Ovary (tissue), 9 donors: ENCODE measurements around the gene WBP1L. TPM values are rescaled to one million over a fixed set of nuclear protein-coding genes. Genes with fewer than 3 reads are reported as not detected.

Experiments used
- DNase-seq, 5 donors: peaks; one replicate each; pipeline ENCODE4 v3.0.0-alpha.2; 2019 to 2020
- H3K27ac ChIP-seq, 2 donors: fragments of 200-600 bp; one replicate each; pipeline versions ENCODE4 v1.5.1 to v1.8.0; 2019 to 2022
- H3K27me3 ChIP-seq: fragments of 200-600 bp; one replicate; pipeline ENCODE4 v1.8.0; 2022
- H3K36me3 ChIP-seq: fragments of 200-600 bp; sonication (generic); one replicate; pipeline ENCODE4 v1.5.1; 2019
- H3K4me1 ChIP-seq: one replicate; pipeline ENCODE4 v1.8.1; 2013; ENCODE audit warnings: mild to moderate bottlenecking, moderate library complexity; ENCODE audit not compliant: insufficient read depth
- H3K4me3 ChIP-seq: fragments of 200-600 bp; sonication (generic); one replicate; pipeline ENCODE4 v1.5.1; 2017
- H3K9me3 ChIP-seq, 2 donors: fragments of 200-600 bp in 1 of 2; sonication (generic) in 1 of 2; one replicate each; pipeline versions ENCODE4 v1.5.1 to v1.8.1; 2013 to 2019; ENCODE audit warnings: mild to moderate bottlenecking in 1 of 2, moderate library complexity in 1 of 2
- EP300 ChIP-seq: sonication (generic); formaldehyde crosslinking; IDR thresholded peaks from one replicate; pipeline ENCODE4 v1.6.1; 2017; ENCODE audit warnings: antibody characterized with exemption
- POLR2A ChIP-seq: fragments of 450-650 bp; IDR thresholded peaks from one replicate; pipeline ENCODE4 v1.6.1; 2017; ENCODE audit warnings: antibody characterized with exemption, mild to moderate bottlenecking, moderate library complexity
- WGBS, 3 donors: extraction: QIAGEN DNeasy Blood & Tissue Kit in 1 of 3; methylation state at CpG; one replicate each; pipeline versions ENCODE4 v1.1.5 to v1.1.7; 2013 to 2017; 5-methylcytosine and 5-hydroxymethylcytosine counted together
- intact Hi-C, 4 donors: fragments of 100-400 bp; cut with DNase I; formaldehyde crosslinking; loops; one replicate each; pipeline versions ENCODE4 v1.11.0 to v1.15.1; 2022 to 2023
- polyA plus RNA-seq, 2 donors: library from polyadenylated mRNA; stranded (reverse); fragments of 200-250 nt in 1 of 2; fragments of 350-450 nt in 1 of 2; fragmentation: Illumina TruSeq in 1 of 2; extraction: RNeasy Lipid Tissue Mini Kit (QIAGEN cat#74804) in 1 of 2; gene quantifications; one replicate each; pipeline ENCODE4 v1.2.3, GENCODE V29; 2013 to 2014
- total RNA-seq, 7 donors: library from RNA; depleted of rRNA in 2 of 7; stranded (reverse); fragments of >200 nt in 2 of 7; fragmentation: NEBNext Ultra II Directional in 3 of 7; extraction: Animal tissue kit (Norgen Biotek cat#: 25700) in 3 of 7; gene quantifications; one replicate each; pipeline versions ENCODE4 v1.1.0 to v1.2.4, GENCODE V29; 2016 to 2023
- TF ChIP-seq, protein P1 (sequence below), 3 donors: fragments of 450-650 bp in 2 of 3; fragments of 200-600 bp in 1 of 3; IDR thresholded peaks; one replicate each; pipeline versions ENCODE4 v1.5.1 to v1.8.0; 2016 to 2022; ENCODE audit warnings: antibody characterized with exemption in 3 of 3, mild to moderate bottlenecking in 1 of 3
- donor health status: DM: no; HTN: no; CAD: no; lungs with moderate emphysema.
- donor health status: DM: no; HTN: no; CAD: no.
- donor health status: Bipolar disorder and iron deficiency.
- donor health status: DM: yes; HTN: yes; CAD: no.
- donor health status: DM: no; HTN: no; CAD: no.
- donor health status: DM: yes; HTN: yes; CAD: no.

WBP1L gene
- total and polyA plus RNA-seq, 9 donors: 40.6 to 71.8 (median 51.1) TPM

DNA sequence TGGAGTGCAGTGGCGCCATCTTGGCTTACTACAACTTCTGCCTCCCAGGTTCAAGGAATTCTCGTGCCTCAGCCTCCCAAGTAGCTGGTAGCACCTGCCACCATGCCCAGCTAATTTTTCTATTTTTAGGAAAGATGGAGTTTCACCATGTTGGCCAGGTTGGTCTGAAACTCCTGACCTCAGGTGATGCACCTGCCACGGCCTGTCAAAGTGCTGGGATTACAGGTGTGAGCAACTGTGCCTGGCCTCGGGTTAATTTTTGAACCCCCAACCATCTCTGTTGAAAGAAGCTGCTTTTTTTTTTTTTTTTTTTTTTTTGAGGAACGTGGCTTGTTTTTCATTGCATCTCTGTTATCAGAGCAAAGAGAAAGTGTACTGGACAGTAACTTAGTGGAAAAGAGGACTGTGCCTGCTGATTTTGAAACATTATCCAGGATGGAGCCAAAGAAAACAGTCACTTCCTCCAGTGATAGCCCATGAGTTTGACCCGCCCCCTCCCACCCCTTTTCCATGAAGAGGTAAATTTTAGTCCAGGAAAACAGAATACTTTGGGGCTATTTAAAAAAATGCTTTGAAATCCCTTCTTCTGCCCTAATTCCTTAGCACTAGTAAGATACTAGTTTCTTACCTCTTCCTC lies 38.3 kb downstream of the WBP1L start:
- H3K27me3 ChIP-seq: no peaks in the 10 kb centered on the region
- peak in 2 of 5 donors; percentile 16 to 48 for DNase-seq
- peaks cover 41% of the 10 kb centered on the region for H3K4me1 ChIP-seq
- no peak overlapping the region for H3K4me3 ChIP-seq
- H3K36me3 ChIP-seq: no peaks in the 10 kb centered on the region
- intact Hi-C loops: no loop called here
- no peaks in the 10 kb centered on the region for H3K9me3 ChIP-seq
- TF ChIP-seq, protein P1, sequence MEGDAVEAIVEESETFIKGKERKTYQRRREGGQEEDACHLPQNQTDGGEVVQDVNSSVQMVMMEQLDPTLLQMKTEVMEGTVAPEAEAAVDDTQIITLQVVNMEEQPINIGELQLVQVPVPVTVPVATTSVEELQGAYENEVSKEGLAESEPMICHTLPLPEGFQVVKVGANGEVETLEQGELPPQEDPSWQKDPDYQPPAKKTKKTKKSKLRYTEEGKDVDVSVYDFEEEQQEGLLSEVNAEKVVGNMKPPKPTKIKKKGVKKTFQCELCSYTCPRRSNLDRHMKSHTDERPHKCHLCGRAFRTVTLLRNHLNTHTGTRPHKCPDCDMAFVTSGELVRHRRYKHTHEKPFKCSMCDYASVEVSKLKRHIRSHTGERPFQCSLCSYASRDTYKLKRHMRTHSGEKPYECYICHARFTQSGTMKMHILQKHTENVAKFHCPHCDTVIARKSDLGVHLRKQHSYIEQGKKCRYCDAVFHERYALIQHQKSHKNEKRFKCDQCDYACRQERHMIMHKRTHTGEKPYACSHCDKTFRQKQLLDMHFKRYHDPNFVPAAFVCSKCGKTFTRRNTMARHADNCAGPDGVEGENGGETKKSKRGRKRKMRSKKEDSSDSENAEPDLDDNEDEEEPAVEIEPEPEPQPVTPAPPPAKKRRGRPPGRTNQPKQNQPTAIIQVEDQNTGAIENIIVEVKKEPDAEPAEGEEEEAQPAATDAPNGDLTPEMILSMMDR (IDR thresholded peaks at IDR 0.05): no peak
- TF ChIP-seq EP300: no peak
- TF ChIP-seq POLR2A: no peak
- H3K27ac ChIP-seq: peak overlapping the region; percentile 57 to 89
- WGBS, 3 donors: 29 to 44% (median 31%) methylated on average over 6 of the region's 6 CpGs

DNA sequence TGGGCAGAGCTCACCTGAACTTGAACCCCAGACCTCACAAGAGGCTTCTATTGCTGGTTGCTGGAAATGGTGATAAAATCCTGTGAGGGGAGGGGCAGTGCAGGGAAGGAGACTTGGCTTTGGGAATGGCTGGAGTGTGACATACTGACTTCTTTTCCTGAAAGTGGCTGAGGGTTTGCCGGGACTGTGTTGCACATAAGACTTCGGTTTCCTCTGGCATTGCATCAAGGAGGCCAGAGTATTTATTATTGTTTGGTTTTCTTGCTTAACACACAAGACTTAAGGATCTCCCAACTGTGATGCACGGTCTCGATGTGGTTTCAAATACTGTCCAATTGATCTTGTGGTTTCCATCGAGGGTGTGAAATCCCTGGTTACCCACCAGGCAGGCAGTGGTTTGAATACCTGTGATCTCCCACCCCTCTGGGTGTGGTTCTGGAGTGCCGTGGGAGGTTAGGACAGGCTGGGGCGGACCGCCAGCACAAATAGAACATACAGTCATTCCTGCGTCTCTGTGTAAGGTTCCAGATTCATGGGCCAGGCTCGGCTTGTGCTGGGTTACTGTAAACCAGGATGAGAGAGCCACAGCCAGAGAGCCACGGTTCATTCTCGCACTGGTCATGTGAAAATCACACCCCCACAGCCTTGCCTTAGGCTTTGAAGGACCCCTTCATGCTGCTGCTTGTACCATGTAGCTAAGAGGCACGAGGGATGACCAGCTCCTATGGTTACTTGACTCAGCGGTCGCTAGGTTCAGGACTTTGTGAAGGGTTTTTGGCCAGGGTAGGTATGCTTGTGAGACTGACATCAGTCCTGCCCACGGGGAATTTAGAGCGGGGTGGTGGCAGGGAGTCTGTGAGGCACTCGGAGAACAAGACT lies 39.2 kb downstream of the WBP1L start:
- Histone ChIP-seq H3K27me3 (no peaks in the 10 kb centered on the region), H3K4me1 (peaks cover 36% of the 10 kb centered on the region), H3K27ac (peak overlapping the region; percentile 57 to 89), H3K9me3 (no peaks in the 10 kb centered on the region), H3K4me3 (peak overlapping the region; percentile 4), H3K36me3 (no peaks in the 10 kb centered on the region)
- TF ChIP-seq, protein P1 (IDR thresholded peaks at IDR 0.05): no peak
- no peak for TF ChIP-seq POLR2A
- peak; percentile 94 for TF ChIP-seq EP300
- intact Hi-C loops: no loop called here
- peak; percentile 59 to 80 (median 69) for DNase-seq
- WGBS, 3 donors: 21 to 31% (median 23%) methylated on average over 18 of the region's 18 CpGs

DNA sequence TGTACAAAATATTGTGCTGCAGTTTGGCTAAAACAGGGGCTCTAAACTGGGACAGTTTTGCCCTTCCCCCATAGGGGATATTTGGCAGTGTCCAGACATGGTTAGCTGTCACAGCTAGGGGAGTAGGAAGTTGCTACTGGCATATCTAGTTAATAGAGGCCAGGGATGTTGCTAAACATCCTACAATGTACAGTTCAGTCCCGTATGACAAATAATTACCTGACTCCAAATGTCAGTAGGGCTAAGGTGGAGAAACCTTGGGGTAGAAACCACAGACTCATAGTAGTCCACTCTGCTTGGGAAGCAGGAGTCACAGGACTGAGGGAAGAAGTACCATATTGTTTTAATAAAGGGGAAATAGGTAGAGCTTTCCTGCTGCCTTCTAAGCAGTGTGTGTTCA lies 39.8 kb downstream of the WBP1L start:
- H3K9me3 ChIP-seq: no peaks in the 10 kb centered on the region
- intact Hi-C loops: no loop called here
- TF ChIP-seq, protein P1 (IDR thresholded peaks at IDR 0.05): no peak
- H3K4me1 ChIP-seq: peaks cover 31% of the 10 kb centered on the region
- H3K4me3 ChIP-seq: peak overlapping the region; percentile 4
- H3K27me3 ChIP-seq: no peaks in the 10 kb centered on the region
- 71 to 75% (median 75%) methylated on average over 1 of the region's 1 CpG for WGBS, 3 donors
- H3K36me3 ChIP-seq: no peaks in the 10 kb centered on the region
- no peak for DNase-seq
- H3K27ac ChIP-seq: peak overlapping the region; percentile 57 to 89

DNA sequence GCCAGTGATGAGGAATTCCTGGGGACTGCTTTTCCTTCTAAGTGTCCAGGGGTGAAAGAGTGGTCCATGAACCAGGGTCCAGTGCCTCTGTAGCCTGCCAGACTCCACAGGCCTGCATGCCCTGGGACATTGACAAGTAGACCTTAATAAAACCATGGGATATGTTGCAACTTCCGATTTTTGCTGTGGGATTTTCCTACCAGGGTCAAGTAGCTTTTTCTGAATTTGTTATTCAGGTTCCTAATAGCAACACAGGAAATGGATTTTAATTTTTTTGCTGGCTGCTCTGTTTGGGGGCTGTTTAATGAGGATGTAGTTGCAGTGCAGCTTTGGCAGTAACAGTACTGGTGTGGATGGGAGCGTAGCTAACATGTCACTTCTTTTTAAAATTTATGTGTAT lies 42.1 kb downstream of the WBP1L start:
- no peak overlapping the region for H3K4me3 ChIP-seq
- H3K27ac ChIP-seq: peak overlapping the region in 1 of 2 donors; percentile 31
- no peaks in the 10 kb centered on the region for H3K27me3 ChIP-seq
- H3K9me3 ChIP-seq: no peaks in the 10 kb centered on the region
- H3K36me3 ChIP-seq: no peaks in the 10 kb centered on the region
- TF ChIP-seq EP300 (no peak), POLR2A (no peak)
- TF ChIP-seq, protein P1 (IDR thresholded peaks at IDR 0.05): no peak
- DNase-seq: peak in 1 of 5 donors; percentile 39
- intact Hi-C loops: no loop called here
- WGBS, 3 donors: 40 to 45% (median 43%) methylated on average over 2 of the region's 2 CpGs
- H3K4me1 ChIP-seq: peaks cover 23% of the 10 kb centered on the region
